ENCODE results near the gene BMPR1B.

DNA sequence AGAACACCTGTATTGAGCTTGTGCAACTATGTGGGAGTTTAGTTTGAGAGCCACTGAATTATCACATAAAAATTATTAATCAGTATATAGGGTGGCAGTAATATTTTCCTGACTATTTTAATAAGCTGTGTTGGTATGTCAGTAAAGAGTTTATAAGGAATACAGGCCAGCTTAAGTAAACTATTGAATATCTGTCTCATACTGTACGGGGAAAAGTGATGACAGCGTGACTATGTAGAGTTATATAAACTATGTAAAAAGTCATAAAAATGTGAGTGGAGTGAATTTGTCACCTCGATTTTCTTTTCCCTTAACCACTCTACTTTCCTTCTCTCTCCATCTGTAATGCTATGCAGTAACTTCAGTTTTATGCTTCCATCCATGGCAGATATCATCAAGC lies 250.2 kb downstream of the BMPR1B start:
- TF ChIP-seq BHLHE40 (IDR thresholded peaks at IDR 0.05; ENCODE audit: low read depth, low read length), result no peak
- TF ChIP-seq, protein P1, sequence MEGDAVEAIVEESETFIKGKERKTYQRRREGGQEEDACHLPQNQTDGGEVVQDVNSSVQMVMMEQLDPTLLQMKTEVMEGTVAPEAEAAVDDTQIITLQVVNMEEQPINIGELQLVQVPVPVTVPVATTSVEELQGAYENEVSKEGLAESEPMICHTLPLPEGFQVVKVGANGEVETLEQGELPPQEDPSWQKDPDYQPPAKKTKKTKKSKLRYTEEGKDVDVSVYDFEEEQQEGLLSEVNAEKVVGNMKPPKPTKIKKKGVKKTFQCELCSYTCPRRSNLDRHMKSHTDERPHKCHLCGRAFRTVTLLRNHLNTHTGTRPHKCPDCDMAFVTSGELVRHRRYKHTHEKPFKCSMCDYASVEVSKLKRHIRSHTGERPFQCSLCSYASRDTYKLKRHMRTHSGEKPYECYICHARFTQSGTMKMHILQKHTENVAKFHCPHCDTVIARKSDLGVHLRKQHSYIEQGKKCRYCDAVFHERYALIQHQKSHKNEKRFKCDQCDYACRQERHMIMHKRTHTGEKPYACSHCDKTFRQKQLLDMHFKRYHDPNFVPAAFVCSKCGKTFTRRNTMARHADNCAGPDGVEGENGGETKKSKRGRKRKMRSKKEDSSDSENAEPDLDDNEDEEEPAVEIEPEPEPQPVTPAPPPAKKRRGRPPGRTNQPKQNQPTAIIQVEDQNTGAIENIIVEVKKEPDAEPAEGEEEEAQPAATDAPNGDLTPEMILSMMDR (conservative IDR thresholded peaks at IDR 0.05; ENCODE audit: low read depth, low read length), result no peak
- no peak for TF ChIP-seq RAD21 (IDR thresholded peaks at IDR 0.05; ENCODE audit: low read length)
- TF ChIP-seq, protein P2, sequence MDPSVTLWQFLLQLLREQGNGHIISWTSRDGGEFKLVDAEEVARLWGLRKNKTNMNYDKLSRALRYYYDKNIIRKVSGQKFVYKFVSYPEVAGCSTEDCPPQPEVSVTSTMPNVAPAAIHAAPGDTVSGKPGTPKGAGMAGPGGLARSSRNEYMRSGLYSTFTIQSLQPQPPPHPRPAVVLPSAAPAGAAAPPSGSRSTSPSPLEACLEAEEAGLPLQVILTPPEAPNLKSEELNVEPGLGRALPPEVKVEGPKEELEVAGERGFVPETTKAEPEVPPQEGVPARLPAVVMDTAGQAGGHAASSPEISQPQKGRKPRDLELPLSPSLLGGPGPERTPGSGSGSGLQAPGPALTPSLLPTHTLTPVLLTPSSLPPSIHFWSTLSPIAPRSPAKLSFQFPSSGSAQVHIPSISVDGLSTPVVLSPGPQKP (IDR thresholded peaks at IDR 0.05; ENCODE audit: borderline replicate concordance, low read depth, low read length), result no peak
- TF ChIP-seq RCOR1 (IDR thresholded peaks at IDR 0.05; ENCODE audit: insufficient replicate concordance, low read length), result no peak
- TF ChIP-seq SMC3 (IDR thresholded peaks at IDR 0.05; ENCODE audit: low read depth, low read length), result no peak
- TF ChIP-seq POLR2A (IDR thresholded peaks at IDR 0.05; ENCODE audit: low read depth, low read length), result no peak
- no peak for TF ChIP-seq MAZ (IDR thresholded peaks at IDR 0.05; ENCODE audit: borderline replicate concordance, low read depth, low read length)
- TF ChIP-seq MXI1 (IDR thresholded peaks at IDR 0.05; ENCODE audit: borderline replicate concordance, low read depth, low read length), result no peak
- no peak for TF ChIP-seq CEBPB (IDR thresholded peaks at IDR 0.05; ENCODE audit: low read depth, low read length)

Data from IMR-90 (cell line).